GM18909 (cell line): Measurements from ENCODE around the gene TAF8.

Experiments
- ATAC-seq: cut with Tn5 transposase; IDR thresholded peaks from one replicate; pipeline ENCODE4 v1.9.1; 2021; ENCODE audit warnings: mild to moderate bottlenecking; ENCODE audit not compliant: unreplicated experiment, poor library complexity

Gene TAF8

DNA sequence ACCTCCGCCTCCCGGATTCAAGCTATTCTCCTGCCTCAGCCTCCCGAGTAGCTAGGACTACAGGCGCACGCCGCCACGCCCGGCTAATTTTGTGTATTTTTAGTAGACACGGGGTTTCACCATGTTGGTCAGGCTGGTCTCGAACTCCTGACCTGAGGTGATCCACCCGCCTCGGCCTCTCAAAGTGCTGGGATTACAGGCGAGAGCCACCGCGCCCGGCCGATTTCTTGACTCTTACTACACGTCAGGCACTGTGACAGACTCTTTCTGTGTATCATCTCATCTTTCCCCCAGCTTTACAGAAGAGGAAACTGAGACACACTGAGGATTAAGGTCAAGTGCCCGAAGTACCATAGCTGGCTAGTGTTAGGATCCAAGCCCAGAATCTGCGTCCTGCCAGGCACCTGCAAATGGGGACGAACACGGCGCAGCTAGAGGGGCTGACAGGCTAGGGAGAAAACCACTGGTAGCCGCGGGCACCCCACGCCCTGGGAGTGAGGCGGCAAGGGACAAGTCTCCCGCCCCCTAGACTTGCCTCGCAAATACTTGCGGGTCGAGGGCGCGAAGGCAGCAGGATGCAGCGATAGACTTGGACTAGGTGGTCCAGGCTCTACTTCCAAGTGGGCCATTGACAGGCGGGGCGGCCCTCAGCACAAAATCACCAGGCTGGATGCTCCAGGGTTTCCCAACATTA lies 1.1 kb upstream of the TAF8 start:
- no peak for ATAC-seq

DNA sequence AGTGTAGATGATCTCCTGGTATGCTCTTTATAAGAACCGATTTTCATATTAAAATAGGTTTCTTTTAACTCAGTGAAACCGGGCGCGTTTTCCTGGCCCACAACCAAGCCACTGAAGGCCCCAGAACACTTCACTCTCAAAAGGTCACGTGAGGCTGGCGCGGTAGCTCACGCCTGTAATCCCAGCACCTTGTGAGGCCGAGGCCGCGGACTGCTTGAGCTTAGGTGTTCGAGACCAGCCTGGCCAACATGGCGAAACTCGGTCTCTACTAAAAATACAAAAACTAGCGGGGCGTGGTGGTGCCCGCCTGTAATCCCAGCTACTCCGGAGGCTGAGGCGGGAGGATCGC lies 402 bp upstream of the TAF8 start:
- no peak for ATAC-seq

DNA sequence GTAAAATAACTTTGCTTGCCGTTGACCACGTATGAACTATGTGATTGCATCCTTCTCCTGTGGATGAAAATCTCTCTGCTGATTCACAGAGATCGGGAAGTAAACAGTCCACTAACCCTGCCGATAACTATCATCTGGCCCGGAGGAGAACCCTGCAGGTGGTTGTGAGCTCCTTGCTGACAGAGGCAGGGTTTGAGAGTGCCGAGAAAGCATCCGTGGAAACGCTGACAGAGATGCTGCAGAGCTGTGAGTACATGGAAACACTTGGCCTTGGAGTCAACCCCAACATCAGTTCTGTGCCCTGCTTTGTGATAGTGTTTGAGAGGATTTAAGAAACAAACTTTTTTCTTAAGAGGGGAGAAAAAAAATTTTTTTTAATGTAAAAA lies 937 bp downstream of the TAF8 start:
- no peak for ATAC-seq

DNA sequence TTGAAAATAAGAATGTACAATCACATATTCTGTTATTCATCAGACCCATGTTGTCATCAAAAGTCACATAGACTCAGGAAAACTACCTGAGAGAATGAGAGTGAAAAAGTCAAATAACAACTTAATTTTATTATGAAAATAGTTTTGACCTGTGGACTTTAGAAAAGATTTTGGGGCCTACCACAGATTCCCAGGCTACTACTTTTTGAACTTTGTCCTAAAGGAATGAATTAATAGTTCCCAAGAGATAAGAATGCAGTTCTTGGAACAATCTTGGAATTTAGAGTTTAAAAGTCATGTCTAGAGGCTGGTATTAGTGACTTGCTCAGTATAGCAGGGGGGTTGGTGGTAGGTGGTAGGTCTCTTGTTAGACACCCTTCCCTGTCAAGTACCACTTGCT lies 3.3 kb downstream of the TAF8 start:
- no peak for ATAC-seq

DNA sequence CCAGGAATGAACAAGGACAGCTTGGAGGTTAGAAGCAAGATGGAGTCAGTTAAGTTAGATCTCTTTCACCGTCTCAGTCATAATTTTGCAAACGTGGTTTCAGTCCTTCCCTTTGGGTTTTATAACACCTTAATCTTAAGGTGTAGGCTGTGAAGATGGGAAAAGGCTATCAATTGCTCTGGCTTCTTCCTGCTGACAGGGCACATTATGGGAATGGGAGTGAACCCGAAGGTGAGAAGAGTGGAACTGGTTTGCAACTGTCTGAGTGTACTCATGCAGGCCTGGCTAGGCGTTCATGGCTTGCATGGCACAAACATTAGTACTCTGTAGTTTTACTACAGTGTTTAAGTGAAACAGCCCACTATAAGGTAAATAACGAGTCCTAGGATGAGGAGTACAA lies 9.4 kb downstream of the TAF8 start:
- ATAC-seq, result no peak

DNA sequence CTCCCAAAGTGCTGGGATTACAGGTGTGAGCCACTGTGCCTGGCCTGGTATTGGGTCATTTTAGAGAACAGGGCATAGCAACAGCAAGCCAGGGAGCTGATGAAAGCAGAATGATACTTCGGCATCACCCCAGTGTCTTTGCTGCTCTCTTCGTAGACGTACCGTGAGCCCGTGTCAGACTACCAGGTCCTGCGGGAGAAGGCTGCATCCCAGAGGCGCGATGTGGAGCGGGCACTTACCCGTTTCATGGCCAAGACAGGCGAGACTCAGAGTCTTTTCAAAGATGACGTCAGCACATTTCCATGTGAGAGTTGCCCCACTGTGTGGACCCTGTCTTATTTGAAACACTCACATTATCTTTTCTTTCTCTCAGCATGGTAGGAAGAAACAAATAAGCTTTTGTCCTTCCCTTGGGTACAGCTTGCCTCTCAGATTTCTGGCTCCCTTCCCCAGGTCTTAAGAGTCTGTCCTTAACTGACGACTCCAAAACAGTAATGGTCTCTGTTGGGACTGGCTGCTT lies 15.9 kb downstream of the TAF8 start:
- ATAC-seq, result no peak

DNA sequence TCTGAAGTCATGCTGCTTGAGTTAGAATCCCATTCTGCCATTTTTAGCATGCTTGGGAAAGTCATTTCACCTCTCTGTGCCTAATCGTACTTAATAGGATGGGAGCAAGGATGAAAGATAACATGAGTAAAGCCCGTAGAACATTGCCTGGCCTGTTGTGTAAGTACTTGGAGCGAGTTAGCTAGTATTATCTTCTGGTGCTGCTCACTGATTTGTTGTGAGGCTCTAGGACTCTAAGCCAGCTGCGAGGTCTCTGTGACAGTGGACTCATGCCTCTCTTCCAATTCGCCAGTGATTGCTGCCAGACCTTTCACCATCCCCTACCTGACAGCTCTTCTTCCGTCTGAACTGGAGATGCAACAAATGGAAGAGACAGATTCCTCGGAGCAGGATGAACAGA lies 17.8 kb downstream of the TAF8 start:
- no peak for ATAC-seq

DNA sequence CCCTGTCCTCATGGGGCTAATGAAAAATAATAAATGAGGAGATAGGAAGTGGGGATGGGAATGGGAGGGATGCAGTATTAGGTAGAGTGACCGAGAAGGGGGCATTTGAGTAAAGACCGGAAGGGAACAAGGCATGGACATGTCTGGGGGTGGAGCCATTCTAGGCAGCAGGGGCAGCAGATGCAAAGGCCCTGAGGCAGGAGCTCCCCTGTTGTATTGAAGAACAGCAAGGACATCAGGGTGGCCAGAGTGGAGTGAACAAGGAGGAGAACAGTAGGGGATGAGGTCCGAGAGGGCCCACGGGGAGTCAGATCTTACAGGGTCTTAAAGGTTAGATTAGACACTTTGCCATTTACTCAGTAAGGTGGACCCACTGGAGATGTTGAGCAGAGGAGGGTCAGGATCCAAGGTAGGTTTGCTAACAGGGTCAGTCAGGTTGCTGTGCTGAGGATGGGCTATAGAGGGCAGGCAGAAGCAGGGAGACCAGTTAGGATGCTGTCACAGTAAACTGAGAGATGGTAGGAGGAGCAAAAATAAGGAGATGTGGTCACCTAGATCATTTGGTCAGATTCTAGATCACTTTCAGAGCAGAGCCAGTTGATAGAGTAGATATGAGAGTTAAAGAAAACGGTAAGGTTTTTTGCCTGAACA lies 18.7 kb downstream of the TAF8 start:
- no peak for ATAC-seq

DNA sequence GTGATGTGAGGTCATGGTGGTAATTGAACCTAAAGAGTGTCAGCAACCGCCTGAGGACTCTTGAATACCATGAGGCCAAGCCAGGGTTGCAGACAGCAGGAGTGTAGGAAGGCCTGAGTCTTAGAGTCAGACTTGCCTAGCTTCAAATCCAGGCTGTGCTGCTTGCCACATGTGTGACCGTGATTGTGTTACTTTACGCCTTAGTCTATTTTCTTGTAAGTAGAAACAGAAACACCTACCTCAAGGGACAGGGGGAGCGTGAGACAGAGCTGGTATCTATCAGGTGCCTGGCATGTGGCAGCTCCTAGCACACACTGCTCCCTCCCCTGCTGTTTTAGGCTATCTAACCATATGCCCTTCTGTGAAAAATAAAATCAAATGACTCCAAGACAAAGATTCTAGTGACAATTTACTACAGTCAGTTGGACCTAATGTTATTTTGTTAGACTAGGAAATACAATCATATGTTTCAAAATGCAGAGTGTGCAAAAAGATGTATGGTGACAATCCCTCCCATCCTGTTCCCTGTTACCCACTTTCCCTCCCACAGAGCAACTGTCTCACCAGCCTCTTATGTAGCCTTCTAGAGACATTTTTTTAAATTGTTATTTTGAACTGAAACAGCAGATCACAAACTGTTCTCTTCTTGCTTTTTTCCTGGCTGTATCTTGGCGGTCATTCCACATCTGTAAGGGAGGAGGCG lies 21.7 kb downstream of the TAF8 start:
- no peak for ATAC-seq

DNA sequence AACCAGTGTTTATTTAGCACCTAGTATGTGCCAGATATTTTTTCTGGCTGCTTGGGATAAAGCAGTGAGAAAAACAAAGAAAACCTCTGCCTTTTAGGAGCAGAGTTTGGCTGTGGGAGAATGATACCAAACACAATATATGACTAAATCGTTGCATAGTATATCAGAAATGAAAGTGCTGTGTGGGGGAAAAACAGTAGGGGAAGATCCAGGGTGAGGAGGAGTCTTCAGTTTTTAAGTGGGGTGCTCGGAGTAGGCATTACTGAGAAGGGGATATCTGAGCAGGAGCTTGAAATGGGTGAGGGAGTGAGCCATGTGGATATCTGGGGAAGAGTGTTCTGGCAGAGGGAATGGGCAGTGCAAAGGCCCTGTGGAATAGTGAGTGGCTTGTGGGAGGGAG lies 23.0 kb downstream of the TAF8 start:
- ATAC-seq, result no peak

DNA sequence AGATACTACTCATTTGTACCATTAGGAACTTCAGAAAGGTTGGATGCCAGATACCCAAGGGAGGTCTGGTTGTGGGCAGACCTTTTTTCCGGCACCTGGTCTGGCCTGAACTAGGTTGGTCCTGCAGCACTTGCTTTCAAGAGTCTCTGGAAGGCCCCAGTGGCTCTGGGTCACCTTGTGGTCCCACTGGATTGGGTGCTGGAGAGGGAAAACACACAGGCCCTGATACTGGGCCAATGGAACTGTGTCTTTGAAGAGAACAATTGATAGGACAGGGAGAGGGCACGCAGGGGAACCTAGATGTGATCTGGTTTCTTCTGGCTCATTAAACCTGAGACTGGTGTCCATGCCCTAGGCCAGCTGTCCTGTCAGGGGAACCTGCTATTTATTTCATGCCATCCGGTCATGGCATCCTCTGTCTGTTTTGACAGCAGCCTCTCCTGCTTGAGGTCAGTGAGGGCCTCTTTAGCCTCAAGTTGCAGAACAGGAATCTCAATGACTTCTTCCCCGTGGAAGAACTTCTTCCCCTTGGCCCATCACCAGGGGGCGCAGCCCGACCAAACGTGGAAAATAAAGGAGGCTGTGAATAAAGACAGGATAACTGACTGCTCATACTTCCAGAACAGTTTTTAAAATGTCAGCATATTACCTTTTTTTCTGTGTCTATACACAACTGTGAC lies 25.0 kb downstream of the TAF8 start:
- no peak for ATAC-seq

DNA sequence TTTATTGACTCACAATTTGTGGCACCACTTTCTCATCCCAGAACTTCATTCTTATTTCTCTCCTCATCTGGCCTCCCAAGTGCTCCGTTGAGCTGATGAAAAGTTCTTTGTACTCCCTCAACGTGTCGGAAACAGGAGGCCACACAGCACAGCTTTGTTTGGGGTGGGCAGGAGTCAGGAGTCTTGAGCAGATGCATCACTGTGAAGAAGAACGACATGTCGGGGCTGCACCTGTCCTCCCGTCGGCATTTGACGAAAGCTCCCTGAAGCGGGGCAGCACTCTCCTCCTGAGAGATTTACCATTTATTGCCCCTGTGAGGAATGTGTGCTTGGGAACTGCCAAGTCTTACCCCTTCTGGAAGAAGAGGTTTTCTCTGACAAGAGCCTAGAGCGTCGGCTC lies 28.1 kb downstream of the TAF8 start:
- no peak for ATAC-seq

DNA sequence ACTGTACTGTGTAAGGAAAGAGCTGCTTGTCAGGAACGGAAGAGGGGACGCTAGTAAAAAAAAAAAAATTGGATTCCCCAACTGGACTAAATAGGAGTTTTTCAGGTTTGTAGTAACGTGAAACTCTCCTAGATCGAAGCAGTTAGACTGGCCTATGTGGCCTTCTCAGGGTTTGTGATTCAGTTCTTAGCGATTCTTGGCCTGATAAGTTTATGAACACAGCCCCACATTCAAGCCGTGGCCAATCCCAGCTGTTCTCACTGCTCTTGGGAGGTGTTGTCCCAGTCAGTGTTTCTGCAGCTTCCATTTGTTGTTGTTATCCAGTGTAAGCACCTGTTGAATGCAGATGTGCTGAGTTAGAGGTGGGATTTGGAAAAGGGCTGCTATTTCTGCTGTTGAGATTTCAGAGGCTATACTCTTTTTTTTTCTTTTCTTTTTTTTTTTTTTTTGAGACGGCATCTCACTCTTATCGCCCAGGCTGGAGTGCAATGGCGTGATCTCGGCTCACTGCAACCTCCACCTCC lies 29.7 kb downstream of the TAF8 start:
- ATAC-seq, result no peak

DNA sequence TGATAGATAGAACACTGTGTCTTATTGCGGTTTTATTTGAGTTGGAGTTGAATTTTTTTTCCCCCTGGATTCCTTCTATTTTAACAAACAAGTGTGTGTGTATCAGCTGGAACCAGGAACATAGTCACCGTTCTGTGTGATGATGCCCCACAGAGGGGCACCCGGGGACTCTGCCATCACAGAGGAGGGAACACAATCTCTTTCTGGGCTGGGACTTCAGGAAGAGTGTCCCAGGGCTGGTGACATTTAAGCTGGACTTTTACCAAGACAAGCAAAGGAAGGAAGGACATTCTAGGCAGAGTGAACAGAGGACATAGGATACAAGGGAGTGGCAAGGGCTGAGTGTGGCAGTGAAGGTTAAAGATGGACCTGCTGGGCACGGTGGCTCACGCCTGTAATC lies 33.2 kb downstream of the TAF8 start:
- ATAC-seq, result no peak

DNA sequence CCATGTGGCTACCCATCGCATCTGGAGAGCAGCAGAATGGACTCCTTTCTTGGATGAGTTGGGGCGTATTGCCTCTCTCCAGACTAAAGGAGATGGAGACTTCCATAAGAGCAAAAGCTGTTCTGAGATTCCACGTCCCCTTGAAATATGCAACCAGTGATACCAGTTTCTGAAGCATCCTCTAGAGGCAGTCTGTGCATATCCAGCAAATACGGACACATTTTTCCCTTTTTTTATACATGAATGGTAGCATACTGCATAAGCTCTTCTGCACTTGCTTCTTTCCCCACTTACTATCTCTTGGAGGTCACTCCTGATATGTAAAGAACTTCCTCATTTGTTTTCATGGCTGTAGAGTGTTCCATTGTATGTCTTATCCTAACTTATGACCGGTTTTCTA lies 34.6 kb downstream of the TAF8 start:
- ATAC-seq, result no peak

DNA sequence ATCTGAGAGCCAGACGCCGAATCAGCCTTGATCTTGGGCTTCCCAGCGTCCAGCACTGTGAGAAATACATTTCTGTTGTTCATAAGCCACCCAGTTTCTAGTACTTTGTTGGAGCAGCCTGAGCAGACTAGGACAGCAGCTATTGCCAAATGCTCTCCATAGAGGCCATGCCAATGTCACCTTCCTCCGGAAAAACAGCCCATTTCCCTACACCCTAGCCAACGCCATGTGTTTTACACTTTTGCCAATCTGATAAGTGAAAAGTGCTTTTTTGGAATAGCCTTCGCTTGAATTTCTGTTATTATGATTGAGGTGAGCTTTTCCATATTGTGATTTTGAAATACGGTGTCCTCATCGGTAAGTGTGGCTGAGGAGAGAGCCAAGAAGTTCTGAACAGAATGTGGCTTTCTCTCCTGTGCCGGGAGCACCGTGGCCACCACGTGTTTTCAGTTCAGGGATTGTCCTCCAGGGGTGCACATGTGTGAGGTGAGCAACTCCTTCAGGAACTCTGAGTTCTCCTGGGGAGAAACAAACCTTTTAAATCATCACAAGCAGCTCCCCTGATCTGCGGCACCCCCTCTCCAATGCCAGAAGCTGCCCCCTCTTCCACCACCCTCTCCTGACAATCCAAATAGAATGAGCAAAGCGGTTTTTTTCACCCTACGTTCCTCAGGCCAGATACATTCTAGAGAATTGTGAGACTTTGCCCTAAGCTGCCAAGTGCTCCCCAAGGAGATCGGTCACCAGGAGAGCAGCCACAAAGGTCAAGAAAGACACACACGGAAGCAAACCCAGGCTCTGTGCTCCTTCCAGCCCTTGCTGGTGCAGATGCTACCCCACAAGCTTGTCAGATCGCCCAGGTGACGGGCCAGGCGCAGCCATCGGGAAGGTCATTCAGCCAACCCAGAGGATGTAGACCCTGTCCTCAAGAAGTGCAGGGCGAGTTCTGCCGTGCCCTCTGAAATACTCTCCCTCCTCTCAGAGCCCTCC lies 36.0 kb downstream of the TAF8 start:
- no peak for ATAC-seq

DNA sequence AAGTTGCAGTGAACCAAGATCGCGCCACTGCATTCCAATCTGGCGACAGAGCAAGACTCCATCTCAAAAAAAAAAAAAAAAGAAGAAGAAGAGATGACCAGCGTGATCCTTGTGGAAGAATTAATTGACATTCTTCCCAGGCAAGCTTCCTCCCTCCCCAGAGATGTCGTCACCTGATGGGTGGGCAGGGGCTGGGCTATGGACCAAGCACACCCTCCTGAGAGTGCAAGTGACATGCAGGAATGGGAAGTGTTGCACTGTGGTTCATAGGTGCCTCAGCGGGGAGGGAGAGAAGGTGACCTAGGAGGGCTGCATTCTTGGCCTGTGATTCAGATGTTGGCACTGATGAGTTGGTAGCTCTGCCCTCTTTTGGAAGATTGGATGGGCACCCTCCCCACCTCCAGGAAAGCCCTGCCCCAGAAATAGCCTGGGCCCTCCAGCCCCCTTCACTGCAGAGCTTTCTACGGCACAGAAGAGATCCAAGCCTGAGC lies 37.8 kb downstream of the TAF8 start:
- no peak for ATAC-seq

DNA sequence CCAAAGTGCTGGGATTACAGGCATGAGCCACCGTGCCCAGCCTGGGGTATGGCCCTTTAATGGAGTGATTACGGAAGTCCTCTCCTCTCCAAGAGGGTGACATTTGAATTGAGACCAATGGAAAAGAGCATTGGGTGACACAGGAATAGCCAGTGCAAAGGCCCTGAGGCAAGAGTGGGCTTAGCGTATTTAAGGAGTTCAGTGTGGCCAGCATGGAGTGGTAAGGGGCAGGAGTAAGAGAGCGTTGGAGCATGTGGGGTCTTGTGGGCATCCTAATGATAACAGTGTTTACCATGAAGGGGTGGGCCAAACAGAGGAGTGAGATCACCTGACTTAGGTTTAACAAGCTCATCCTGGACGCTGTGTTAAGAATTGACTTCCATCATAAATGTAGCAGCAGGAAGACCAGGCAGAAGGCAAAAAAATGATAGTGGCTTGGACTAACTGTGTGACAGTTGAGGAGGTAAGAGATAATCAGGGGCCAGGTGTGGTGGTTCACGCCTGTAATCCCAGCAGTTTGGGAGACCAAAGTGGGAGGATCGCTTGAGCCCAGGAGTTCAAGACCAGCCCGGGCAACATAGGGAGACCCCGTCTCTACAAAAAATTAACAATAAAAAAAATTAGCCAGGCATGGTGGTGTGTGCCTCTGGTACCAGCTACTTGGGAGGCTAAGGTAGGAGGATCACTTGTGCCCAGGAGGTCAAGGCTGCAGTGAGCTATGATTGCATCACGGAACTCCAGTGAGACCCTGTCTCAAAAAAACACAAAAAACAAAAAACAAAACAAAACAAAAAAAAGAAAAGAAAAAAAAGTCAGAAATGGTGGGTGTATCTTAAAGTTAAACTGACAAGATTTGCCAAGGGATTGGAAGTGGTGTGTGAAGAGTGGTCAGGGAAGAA lies 40.7 kb downstream of the TAF8 start:
- ATAC-seq, result no peak

DNA sequence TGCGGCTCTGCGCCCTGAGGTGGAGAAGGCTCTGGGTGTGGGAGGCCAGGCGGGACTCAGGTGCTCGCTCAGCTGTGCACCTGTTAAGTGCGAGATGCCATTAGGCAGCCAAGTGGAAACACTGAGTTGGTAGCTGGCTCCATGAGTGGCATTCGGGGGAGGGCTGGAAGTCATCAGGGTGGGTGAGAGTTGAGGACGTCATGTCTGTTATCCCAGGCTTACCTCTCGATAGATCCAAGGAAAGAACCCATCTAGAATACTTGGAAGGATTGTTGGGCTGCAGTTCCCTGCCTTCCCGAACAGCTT lies 41.3 kb downstream of the TAF8 start:
- ATAC-seq, result no peak
